Measurements from ENCODE around the gene ANKRD45. TPM values are rescaled to one million over a fixed set of nuclear protein-coding genes. Genes with fewer than 3 reads are reported as not detected.

The ANKRD45 gene
- total and polyA plus RNA-seq, 2 of the 13 experiments (the other 11 are each of a cell fraction or from before 2014, with no cell fraction given) = not detected

DNA sequence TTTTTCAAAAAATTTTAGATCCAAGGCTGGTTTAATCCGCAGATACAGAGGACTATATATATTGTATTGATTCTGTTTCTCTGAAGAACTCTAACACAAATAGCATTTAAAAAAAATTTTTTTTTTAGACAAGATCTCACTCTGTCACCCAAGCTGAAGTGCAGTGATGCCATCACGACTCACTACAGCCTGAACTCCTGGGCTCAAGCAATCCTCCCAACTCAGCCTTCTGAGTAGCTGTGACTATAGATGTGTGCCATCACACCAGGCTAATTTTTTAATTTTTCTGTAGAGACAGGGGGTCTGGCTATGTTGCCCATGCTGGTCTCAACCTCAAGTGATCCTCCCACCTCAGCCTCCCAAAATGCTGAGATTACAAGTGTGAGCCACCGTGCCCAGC lies 3.0 kb downstream of the ANKRD45 start (continued):
- TF ChIP-seq, protein P1, sequence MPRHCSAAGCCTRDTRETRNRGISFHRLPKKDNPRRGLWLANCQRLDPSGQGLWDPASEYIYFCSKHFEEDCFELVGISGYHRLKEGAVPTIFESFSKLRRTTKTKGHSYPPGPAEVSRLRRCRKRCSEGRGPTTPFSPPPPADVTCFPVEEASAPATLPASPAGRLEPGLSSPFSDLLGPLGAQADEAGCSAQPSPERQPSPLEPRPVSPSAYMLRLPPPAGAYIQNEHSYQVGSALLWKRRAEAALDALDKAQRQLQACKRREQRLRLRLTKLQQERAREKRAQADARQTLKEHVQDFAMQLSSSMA (CRISPR knock-in tag; IDR thresholded peaks at IDR 0.05) = no peak
- no peak for TF ChIP-seq HNRNPL (IDR thresholded peaks at IDR 0.05; ENCODE audit: low read depth, low read length)

DNA sequence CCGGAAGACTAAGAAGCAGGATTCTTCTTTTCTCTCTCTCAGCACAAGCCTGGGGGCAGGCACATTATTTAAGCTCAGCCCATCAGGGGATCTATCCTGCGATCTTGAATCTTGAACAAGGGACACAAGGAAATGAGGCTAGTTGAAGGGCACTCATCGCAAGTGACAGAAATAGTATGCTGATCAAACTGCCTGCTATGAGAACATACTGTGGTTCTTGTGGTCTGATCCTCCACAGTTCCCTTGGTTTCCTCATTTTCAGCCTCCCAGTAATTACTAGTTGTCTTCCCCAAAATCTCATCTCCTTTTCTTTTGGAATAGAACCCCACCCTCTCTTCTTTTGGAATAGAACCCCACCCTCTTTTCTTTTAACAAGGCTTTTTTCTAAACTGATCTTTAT lies 6.5 kb downstream of the ANKRD45 start:
- BruUV-seq (replicated peaks) = no TSS peak
- Histone ChIP-seq H3K4me2 (ENCODE audit: low read depth, low read length) (no peak overlapping the region), H3K27ac (ENCODE audit: extremely low read length, insufficient read depth, low read length) (no peak overlapping the region), H3K4me3 (replicated peaks in 1 of 3; ENCODE audit: insufficient read depth in 1 of 3, low read depth in 2 of 3, low read length in 3 of 3) (no peak overlapping the region), H3K9me3 (ENCODE audit: low read length) (no peaks in the 10 kb centered on the region), H3K9ac (ENCODE audit: insufficient read depth, low read depth, low read length) (no peak overlapping the region), H2AFZ (ENCODE audit: low read length) (no peak overlapping the region), H3K4me1 (ENCODE audit: insufficient read depth, low read length) (no peaks in the 10 kb centered on the region), H3K27me3 (ENCODE audit: control insufficient read depth in 1 of 2, insufficient read depth in 2 of 2, low read length in 2 of 2) (peaks cover 0 to 2% of the 10 kb centered on the region in 2 experiments; a peak in 1 of 5 replicates), H3K79me2 (ENCODE audit: insufficient read depth, low read length) (no peaks in the 10 kb centered on the region), H4K20me1 (ENCODE audit: insufficient read depth, low read length) (no peaks in the 10 kb centered on the region), H3K36me3 (replicated peaks in 1 of 2; ENCODE audit: control insufficient read depth in 1 of 2, insufficient read depth in 2 of 2, low read length in 2 of 2) (no peaks in the 10 kb centered on the region)
- FAIRE-seq (no peak), ATAC-seq (no peak), DNase-seq (ENCODE audit: low spot score) (no peak)
- WGBS (ENCODE audit: low lambda C conversion rate) = 32% methylated on average over 3 of the region's 3 CpGs
- intact Hi-C loops (cut with micrococcal nuclease; ENCODE audit: unreplicated experiment) = no loop called here
- CTCF ChIA-PET (ENCODE audit: low intra/inter-chr PET ratio, low total read pairs) = no interaction called here
- in situ Hi-C loops (cut with HindIII; ENCODE audit: extremely low pct_ligation_motif_present, low pct_unique_long_range_greater_than_20kb) = no loop called here
- POLR2A ChIA-PET = no interaction called here
- TF ChIP-seq, protein P2, sequence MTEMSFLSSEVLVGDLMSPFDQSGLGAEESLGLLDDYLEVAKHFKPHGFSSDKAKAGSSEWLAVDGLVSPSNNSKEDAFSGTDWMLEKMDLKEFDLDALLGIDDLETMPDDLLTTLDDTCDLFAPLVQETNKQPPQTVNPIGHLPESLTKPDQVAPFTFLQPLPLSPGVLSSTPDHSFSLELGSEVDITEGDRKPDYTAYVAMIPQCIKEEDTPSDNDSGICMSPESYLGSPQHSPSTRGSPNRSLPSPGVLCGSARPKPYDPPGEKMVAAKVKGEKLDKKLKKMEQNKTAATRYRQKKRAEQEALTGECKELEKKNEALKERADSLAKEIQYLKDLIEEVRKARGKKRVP (CRISPR knock-in tag; IDR thresholded peaks at IDR 0.05) = no peak
- no peak for TF ChIP-seq KLF6 (CRISPR knock-in tag; IDR thresholded peaks at IDR 0.05)
- no peak for TF ChIP-seq ZNF30 (CRISPR knock-in tag; IDR thresholded peaks at IDR 0.05)
- TF ChIP-seq, protein P3, sequence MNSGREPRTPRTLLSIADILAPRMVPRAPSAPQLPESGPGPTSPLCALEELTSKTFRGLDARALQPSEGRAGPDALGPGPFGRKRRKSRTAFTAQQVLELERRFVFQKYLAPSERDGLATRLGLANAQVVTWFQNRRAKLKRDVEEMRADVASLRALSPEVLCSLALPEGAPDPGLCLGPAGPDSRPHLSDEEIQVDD (CRISPR knock-in tag; IDR thresholded peaks at IDR 0.05; ENCODE audit: borderline replicate concordance) = no peak
- TF ChIP-seq PCBP2 (optimal IDR thresholded peaks at IDR 0.05; ENCODE audit: low read depth, low read length, poor library complexity, severe bottlenecking) = no peak
- no peak for TF ChIP-seq SAFB2 (CRISPR knock-in tag; IDR thresholded peaks at IDR 0.05; ENCODE audit: borderline replicate concordance, low read depth)
- no peak for TF ChIP-seq KAT7 (CRISPR knock-in tag; IDR thresholded peaks at IDR 0.05; ENCODE audit: borderline replicate concordance)
- no peak for TF ChIP-seq MATR3 (CRISPR knock-in tag; IDR thresholded peaks at IDR 0.05)
- TF ChIP-seq, protein P4, sequence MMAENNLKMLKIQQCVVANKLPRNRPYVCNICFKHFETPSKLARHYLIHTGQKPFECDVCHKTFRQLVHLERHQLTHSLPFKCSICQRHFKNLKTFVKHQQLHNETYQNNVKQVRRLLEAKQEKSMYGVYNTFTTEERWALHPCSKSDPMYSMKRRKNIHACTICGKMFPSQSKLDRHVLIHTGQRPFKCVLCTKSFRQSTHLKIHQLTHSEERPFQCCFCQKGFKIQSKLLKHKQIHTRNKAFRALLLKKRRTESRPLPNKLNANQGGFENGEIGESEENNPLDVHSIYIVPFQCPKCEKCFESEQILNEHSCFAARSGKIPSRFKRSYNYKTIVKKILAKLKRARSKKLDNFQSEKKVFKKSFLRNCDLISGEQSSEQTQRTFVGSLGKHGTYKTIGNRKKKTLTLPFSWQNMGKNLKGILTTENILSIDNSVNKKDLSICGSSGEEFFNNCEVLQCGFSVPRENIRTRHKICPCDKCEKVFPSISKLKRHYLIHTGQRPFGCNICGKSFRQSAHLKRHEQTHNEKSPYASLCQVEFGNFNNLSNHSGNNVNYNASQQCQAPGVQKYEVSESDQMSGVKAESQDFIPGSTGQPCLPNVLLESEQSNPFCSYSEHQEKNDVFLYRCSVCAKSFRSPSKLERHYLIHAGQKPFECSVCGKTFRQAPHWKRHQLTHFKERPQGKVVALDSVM (CRISPR knock-in tag; IDR thresholded peaks at IDR 0.05) = no peak
- TF ChIP-seq, protein P5, sequence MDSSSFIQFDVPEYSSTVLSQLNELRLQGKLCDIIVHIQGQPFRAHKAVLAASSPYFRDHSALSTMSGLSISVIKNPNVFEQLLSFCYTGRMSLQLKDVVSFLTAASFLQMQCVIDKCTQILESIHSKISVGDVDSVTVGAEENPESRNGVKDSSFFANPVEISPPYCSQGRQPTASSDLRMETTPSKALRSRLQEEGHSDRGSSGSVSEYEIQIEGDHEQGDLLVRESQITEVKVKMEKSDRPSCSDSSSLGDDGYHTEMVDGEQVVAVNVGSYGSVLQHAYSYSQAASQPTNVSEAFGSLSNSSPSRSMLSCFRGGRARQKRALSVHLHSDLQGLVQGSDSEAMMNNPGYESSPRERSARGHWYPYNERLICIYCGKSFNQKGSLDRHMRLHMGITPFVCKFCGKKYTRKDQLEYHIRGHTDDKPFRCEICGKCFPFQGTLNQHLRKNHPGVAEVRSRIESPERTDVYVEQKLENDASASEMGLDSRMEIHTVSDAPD (CRISPR knock-in tag; IDR thresholded peaks at IDR 0.05) = no peak
- TF ChIP-seq, protein P6, sequence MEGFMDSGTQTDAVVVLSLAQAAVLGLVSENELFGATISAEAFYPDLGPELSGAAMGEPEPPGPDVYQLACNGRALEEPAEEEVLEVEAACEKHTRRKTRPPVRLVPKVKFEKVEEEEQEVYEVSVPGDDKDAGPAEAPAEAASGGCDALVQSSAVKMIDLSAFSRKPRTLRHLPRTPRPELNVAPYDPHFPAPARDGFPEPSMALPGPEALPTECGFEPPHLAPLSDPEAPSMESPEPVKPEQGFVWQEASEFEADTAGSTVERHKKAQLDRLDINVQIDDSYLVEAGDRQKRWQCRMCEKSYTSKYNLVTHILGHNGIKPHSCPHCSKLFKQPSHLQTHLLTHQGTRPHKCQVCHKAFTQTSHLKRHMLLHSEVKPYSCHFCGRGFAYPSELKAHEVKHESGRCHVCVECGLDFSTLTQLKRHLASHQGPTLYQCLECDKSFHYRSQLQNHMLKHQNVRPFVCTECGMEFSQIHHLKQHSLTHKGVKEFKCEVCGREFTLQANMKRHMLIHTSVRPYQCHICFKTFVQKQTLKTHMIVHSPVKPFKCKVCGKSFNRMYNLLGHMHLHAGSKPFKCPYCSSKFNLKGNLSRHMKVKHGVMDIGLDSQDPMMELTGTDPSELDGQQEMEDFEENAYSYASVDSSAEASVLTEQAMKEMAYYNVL (CRISPR knock-in tag; IDR thresholded peaks at IDR 0.05; ENCODE audit: borderline replicate concordance) = no peak
